HAP-1 (cell line): ENCODE measurements around the gene USP19.

Experiments used
- DNase-seq, 2 experiments: peaks; one replicate each; pipeline ENCODE4 v3.0.0-alpha.2; 2016 to 2020; ENCODE audit warnings: low spot score in 2 of 2
- H3K27me3 ChIP-seq: fragments of 250-450 bp; sonication (Bioruptor Pico); 2 replicates; pipeline ENCODE4 v1.5.1; 2020; ENCODE audit warnings: low read depth, mild to moderate bottlenecking, moderate library complexity
- H3K36me3 ChIP-seq: fragments of 250-450 bp; sonication (Bioruptor Pico); replicated peaks from 2 replicates; pipeline ENCODE4 v1.5.1; 2020; ENCODE audit warnings: mild to moderate bottlenecking
- H3K4me1 ChIP-seq: fragments of 250-450 bp; sonication (Bioruptor Pico); 2 replicates; pipeline ENCODE4 v1.5.1; 2020; ENCODE audit warnings: mild to moderate bottlenecking
- H3K4me3 ChIP-seq: fragments of 250-450 bp; sonication (Bioruptor Pico); 2 replicates; pipeline ENCODE4 v1.5.1; 2020; ENCODE audit warnings: mild to moderate bottlenecking, moderate library complexity
- H3K9me3 ChIP-seq: fragments of 250-450 bp; sonication (Bioruptor Pico); 2 replicates; pipeline ENCODE4 v1.5.1; 2020; ENCODE audit warnings: mild to moderate bottlenecking, moderate library complexity
- in situ Hi-C: fragments of 300-500 bp; cut with MboI; formaldehyde crosslinking; loops from 3 replicates; pipeline ENCODE4 v1.14.3; 2020; ENCODE audit warnings: low sequenced_read_pairs, inconsistent platforms, mixed read lengths

The USP19 gene, protein sequence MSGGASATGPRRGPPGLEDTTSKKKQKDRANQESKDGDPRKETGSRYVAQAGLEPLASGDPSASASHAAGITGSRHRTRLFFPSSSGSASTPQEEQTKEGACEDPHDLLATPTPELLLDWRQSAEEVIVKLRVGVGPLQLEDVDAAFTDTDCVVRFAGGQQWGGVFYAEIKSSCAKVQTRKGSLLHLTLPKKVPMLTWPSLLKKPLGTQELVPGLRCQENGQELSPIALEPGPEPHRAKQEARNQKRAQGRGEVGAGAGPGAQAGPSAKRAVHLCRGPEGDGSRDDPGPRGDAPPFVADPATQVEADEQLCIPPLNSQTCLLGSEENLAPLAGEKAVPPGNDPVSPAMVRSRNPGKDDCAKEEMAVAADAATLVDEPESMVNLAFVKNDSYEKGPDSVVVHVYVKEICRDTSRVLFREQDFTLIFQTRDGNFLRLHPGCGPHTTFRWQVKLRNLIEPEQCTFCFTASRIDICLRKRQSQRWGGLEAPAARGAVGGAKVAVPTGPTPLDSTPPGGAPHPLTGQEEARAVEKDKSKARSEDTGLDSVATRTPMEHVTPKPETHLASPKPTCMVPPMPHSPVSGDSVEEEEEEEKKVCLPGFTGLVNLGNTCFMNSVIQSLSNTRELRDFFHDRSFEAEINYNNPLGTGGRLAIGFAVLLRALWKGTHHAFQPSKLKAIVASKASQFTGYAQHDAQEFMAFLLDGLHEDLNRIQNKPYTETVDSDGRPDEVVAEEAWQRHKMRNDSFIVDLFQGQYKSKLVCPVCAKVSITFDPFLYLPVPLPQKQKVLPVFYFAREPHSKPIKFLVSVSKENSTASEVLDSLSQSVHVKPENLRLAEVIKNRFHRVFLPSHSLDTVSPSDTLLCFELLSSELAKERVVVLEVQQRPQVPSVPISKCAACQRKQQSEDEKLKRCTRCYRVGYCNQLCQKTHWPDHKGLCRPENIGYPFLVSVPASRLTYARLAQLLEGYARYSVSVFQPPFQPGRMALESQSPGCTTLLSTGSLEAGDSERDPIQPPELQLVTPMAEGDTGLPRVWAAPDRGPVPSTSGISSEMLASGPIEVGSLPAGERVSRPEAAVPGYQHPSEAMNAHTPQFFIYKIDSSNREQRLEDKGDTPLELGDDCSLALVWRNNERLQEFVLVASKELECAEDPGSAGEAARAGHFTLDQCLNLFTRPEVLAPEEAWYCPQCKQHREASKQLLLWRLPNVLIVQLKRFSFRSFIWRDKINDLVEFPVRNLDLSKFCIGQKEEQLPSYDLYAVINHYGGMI (N-terminal part only)

DNA sequence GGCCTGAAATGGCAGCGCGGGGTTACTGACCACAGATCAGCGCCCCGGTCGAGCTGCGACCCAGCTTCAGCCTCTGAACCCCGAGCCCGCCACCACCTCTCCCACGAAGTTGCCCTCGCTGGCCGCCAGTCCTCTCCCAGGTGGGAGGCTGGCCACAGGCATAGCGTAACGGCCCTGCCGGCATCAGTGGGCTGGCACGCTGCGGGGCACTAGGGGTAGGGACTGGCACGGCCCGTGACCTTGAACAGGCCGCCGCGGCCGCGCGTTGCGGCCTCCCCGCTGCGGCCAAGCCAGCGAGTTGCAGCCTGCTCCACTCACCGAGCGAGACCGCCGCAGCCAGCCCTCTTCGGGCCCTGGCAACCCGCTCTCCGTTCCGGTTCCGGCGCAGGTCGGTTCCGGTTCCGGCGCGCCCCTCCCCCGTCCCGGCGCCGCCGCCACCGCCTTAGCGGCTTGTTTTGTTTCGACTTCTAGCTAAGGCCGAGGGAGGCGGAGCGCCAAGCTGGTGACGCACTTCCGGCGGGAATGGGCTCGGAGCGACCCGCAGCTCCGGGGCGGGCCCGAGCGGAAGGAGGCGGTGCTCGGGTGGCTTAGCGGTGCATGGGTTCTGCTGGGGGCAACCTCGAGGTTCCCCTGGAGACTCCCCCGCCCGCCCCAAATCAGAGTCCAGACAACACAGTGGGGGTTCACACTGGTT, at the start of gene USP19:
Gene USP19, minus strand, starts transcription at position 386 of the 694 bp plus-strand sequence. CDS start 1,678 bp downstream, outside the sequence.
- peaks cover 5% of the 10 kb centered on the region; the same call in 1 of the 2 replicates for H3K4me1 ChIP-seq
- in situ Hi-C loops = no loop called here
- no peaks in the 10 kb centered on the region for H3K27me3 ChIP-seq
- no peaks in the 10 kb centered on the region for H3K9me3 ChIP-seq
- peak; percentile 85 to 95 for DNase-seq
- peak within 1 kb of the TSS; percentile 89 for H3K4me3 ChIP-seq
- peaks cover 40% of the 10 kb centered on the region for H3K36me3 ChIP-seq

DNA sequence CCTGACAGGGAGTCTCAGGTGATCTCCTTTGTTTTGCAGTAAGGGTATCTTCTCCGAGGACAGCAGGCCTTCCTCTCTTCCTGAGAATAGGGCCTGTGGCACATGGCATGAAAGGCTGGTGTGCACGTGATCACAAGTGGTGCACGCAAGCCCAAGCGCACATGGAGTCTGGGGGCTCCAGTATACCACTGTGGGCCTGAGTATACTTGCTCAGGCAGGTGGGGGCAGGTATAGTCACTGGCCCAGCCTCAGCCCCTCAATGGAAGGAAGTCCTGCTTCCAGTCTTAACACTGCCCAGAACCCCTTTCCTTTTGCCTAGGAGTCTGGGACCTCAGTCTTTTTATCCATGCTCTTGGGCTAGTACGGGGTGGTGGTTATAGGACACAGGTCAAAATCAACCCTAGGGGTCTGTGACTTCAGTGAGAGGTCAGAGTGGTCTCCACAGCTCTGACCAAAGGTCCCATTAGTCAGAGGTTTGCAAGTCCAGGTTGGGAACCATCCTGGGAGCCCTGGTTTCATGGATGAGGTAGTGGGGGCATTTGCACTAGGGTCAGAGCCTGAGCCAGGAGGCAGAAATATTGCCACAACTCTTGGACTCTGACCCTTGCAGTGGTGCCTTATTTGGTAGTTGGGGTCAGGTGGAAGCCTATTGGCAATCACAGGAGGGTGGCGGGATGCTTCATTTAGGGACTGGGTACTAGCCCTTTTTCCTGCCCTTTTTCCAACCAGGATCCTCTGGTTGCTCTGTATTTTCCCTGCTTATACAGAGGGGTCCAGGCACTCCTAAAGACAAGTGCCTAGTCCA, 46.3 kb upstream of the USP19 start:
- peak overlapping the region; percentile 88 for H3K4me3 ChIP-seq
- peaks cover 20% of the 10 kb centered on the region for H3K36me3 ChIP-seq
- in situ Hi-C loops = loop anchor here (25.0 kb wide), 1 partner anchor 270 kb away; the partner anchor contains the start of gene NICN1
- no peak for DNase-seq
- H3K4me1 ChIP-seq = peaks cover 10% of the 10 kb centered on the region
- no peaks in the 10 kb centered on the region for H3K27me3 ChIP-seq
- H3K9me3 ChIP-seq = no peaks in the 10 kb centered on the region

DNA sequence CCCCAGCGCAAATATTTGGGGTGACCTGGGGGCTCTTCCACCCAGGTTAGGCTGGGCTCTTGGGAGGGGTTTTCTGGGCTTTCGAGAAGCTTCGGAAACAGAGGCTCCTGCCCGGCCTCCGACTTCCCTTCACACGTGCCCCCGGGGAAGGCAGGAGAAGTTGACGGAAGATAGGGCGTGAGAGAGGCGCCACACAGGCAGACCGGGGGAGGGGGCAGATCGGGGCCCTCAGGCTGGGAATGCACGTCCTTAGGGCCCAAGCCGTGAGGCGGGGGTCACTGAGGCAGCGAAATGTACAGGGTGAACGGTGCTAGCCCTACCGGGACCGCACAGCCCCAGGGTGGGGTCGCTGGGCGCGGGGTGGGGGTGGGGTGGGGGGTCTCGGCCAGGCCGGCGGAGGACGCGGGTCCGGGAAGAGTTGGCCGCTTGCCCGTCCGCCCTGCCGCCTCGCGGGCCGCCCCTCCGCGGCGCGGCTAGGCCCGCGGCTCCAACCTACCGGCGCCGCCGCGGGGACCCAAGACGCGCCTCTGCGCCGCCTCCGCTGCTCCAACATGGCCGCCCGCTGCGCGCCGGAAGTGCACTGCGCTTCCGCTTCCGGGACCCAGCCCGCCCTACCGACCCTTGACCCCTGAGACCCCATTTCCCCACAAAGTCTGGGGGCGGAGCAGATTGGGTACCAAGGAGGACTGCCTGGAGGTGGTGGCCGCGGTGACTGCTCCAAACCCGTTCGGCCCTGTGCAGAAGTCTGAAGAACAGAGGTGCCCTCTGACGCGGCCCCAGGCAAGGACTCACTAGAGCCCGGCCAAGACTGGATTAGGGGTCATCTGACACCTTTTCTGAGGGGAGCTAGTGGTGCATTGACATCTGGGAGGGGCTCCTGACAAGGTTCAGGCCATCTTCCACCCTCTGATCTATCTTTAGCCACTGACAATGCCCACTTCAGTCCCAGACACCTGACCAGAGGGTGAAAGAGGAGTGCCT, 45.4 kb upstream of the USP19 start, which contains the start of gene CCDC71:
Gene CCDC71, minus strand, starts transcription at position 561 of the 981 bp plus-strand sequence. CDS start 2,123 bp downstream, outside the sequence.
- Histone ChIP-seq H3K27me3 (no peaks in the 10 kb centered on the region), H3K4me1 (peaks cover 9% of the 10 kb centered on the region), H3K9me3 (no peaks in the 10 kb centered on the region), H3K36me3 (peaks cover 20% of the 10 kb centered on the region), H3K4me3 (peak within 1 kb of the TSS; percentile 88)
- in situ Hi-C loops = loop anchor here (25.0 kb wide), 1 partner anchor 271 kb away; the partner anchor contains the start of gene NICN1
- DNase-seq = peak; percentile 58 to 85

DNA sequence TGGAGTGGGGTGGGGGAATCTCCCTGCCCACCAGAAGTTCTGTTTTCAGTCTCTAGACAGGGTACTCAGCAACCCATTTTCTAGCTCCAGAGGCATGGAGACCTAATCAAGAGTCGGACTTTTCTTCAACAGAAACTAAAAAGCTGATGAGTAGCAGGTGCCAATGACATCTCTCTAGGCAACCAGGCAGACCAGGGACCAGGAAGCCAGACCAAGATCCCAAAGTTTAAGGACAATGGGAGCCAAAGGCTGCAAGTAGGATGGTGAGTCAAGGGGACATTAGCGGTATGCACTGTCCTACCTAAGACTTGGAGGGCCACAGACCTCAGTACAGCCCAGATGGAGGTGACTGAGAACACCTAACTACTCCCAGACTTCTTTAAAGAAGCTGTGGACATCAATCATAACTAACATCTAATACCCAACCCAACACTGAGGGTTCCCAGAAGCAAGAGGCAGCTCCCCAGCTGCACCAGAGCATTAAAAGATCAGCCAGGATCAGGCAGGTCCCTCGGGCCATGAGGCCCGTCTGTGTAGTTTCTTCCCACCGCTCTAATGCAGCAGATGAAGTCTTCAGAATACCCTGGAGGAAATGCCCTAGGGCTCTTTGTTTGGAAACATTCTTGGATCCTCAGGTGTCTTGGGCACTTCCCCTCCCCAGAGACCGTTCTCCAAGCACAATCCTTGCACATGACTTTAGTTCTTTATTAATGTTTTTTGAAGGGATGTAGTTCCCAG, 44.5 kb upstream of the USP19 start:
- Histone ChIP-seq H3K4me3 (peak overlapping the region; percentile 88), H3K36me3 (peaks cover 20% of the 10 kb centered on the region), H3K27me3 (no peaks in the 10 kb centered on the region), H3K9me3 (no peaks in the 10 kb centered on the region), H3K4me1 (peaks cover 9% of the 10 kb centered on the region)
- peak in 1 of 2 experiments; percentile 18 for DNase-seq
- in situ Hi-C loops = loop anchor here (25.0 kb wide), 1 partner anchor 272 kb away; the partner anchor contains the start of gene NICN1

DNA sequence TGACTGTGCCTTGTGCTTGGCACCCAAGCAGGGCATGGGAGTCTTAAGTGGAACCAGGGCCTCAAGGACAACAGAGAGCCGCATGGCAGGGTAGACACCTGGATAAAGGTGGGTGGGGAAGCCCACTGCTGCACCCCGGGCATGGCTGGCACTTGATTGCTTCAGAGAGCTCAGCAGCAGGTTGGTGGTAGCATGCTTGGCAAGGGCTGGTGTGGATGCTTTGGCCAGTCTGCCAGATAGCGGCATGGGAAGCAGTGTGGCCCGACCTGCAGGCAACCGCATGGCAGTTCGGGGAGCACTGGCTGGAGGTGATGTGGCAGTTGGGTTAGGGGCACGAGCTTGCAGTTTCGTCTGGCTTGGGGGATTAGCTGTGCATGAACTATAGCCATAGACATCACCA, 43.0 kb upstream of the USP19 start:
- no peak for DNase-seq
- in situ Hi-C loops = loop anchor here (25.0 kb wide), 1 partner anchor 274 kb away; the partner anchor contains the start of gene NICN1
- H3K4me1 ChIP-seq = peaks cover 9% of the 10 kb centered on the region
- no peak overlapping the region for H3K4me3 ChIP-seq
- no peaks in the 10 kb centered on the region for H3K27me3 ChIP-seq
- H3K9me3 ChIP-seq = no peaks in the 10 kb centered on the region
- peaks cover 20% of the 10 kb centered on the region for H3K36me3 ChIP-seq

DNA sequence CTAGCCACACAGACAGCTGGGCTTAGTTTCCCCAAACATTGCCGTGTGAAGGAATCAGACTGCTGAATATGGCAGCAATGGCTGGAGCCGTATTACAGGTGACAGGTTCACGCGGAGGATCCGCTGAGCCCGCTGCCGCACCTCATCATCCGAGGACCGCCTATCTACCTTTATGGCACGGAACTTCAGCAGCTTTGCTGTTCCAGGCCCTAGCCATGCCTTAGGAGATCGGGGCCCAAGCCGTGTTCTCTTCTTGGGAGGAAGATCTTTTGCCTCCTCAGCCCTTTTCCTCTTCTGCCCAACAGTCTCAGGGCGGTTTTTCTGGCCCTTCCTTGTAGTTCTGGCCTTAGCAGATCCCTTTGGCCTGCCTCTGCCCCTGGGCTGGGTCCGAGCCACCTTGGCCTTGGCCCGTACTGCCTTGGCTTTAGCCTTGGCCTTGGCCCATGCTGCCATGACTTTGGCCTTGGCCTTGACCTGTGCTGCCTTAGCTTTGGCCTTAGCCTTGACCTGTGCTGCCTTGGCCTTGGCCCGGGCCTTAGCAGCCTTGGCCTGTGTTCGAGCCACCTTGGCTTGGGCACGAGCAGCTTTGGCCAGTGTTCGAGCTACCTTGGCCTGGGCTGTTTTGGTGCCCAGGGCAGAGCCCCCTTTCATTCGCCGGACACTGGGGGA, 42.3 kb upstream of the USP19 start:
- Histone ChIP-seq H3K27me3 (no peaks in the 10 kb centered on the region), H3K36me3 (peaks cover 20% of the 10 kb centered on the region), H3K4me3 (no peak overlapping the region), H3K4me1 (peaks cover 9% of the 10 kb centered on the region), H3K9me3 (no peaks in the 10 kb centered on the region)
- in situ Hi-C loops = loop anchor here (25.0 kb wide), 1 partner anchor 274 kb away; the partner anchor contains the start of gene NICN1
- no peak for DNase-seq

DNA sequence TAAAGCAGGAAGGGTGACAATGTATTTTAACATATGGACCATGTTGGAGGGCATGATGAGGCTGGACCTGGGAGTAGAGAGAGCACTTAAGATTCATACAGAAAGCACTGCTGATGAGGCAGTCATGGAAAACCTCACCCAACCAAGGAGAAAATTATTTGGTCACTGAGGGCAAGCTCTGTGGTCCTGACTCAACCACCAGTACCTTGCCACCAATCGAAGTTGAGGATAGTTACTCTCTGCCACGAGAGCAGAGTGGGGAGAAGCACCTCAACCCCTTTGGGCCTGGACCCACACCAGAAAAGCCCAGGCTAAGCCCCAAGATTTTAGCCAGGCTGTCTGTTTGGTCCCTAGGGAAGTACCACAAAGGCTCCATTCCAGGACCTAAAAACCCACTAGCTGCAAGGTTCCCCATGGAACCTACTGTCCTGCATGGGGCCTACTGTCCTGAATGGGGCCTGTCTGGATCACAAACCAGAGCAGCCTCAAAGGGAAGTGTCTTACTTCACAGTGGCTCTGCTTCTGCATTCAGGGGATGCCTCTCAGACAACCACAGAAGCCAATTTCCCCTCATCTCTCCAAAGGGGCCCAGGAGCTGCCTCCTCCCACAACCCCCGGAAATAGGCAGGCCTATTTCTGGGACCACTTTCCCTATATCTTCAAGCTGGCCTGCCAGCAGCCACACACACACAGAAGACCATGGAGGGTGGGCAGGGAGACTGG, 41.3 kb upstream of the USP19 start:
- Histone ChIP-seq H3K27me3 (no peaks in the 10 kb centered on the region), H3K9me3 (no peaks in the 10 kb centered on the region), H3K36me3 (peaks cover 20% of the 10 kb centered on the region), H3K4me1 (peaks cover 9% of the 10 kb centered on the region), H3K4me3 (no peak overlapping the region)
- DNase-seq = no peak
- in situ Hi-C loops = loop anchor here (25.0 kb wide), 1 partner anchor 275 kb away; the partner anchor contains the start of gene NICN1

DNA sequence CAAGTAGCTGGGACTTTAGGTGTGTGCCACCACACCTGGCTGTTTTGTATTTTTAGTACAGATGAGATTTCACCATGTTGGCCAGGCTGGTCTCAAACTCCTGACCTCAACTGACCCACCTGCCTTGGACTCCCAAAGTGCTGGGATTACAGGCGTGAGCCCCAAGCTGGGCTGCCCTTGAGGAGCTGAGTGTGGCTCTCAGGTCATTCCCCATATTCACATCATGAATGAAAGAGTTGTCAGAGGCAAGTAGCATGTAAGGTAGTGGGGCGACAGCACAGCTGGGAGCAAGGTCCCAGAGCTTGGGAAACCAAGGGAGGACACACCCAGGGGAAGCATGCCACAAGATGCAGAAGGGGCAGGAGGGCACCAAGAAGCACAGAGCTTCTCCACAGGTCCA, 40.6 kb upstream of the USP19 start:
- no peaks in the 10 kb centered on the region for H3K27me3 ChIP-seq
- H3K36me3 ChIP-seq = peaks cover 20% of the 10 kb centered on the region
- no peak for DNase-seq
- in situ Hi-C loops = loop anchor here (25.0 kb wide), 1 partner anchor 276 kb away; the partner anchor contains the start of gene NICN1
- no peaks in the 10 kb centered on the region for H3K9me3 ChIP-seq
- peaks cover 4% of the 10 kb centered on the region for H3K4me1 ChIP-seq
- no peak overlapping the region for H3K4me3 ChIP-seq

DNA sequence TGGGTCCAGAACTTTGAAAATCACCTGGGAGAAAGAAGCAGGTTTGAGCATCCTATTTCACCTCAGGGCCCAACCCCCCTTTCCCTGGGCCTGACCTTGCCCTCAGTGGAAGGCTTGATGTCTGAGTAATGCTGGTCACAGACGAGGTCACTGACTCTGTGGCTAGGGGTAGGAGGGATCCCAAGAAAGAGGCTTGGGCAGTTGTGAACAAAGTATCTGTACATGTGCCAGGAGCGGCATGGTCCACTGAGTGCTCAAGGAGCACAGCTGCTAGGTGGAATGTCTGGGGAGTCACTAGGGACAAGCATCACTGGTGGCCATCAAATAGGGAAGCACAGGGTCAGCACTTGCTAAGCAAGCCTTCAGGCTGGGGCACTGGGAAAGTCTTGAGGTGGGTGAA, 38.2 kb upstream of the USP19 start:
- Histone ChIP-seq H3K27me3 (no peaks in the 10 kb centered on the region), H3K4me3 (no peak overlapping the region), H3K36me3 (peaks cover 12% of the 10 kb centered on the region), H3K4me1 (no peaks in the 10 kb centered on the region), H3K9me3 (no peaks in the 10 kb centered on the region)
- no peak for DNase-seq
- in situ Hi-C loops = loop anchor here (25.0 kb wide), 1 partner anchor 279 kb away; the partner anchor contains the start of gene NICN1
